T-helper 2 cell treated with Interferon-gamma antibody and Interleukin-4, amounts not matched to agents 5 μg/mL and 100 μg/mL, for 36 hours (primary cell): ENCODE data around the gene MBP.

Source experiments
- DNase-seq: peaks from one replicate; pipeline ENCODE4 v3.0.0; 2021; ENCODE audit warnings: low spot score
- H3K27ac Mint-ChIP-seq: one replicate; pipeline ENCODE4 v1.8.0; 2021; ENCODE audit warnings: mild to moderate bottlenecking, mixed read lengths
- H3K27me3 Mint-ChIP-seq: one replicate; pipeline ENCODE4 v1.8.0; 2021; ENCODE audit warnings: low read depth, mixed read lengths
- H3K36me3 Mint-ChIP-seq: one replicate; pipeline ENCODE4 v1.8.0; 2021; ENCODE audit warnings: low read depth, mixed read lengths
- H3K4me1 Mint-ChIP-seq: one replicate; pipeline ENCODE4 v1.8.0; 2021; ENCODE audit warnings: low read depth, mixed read lengths
- H3K4me3 Mint-ChIP-seq: one replicate; pipeline ENCODE4 v1.8.0; 2022; ENCODE audit warnings: mild to moderate bottlenecking, moderate library complexity, mixed read lengths
- H3K9me3 Mint-ChIP-seq: one replicate; pipeline ENCODE4 v1.8.0; 2021; ENCODE audit warnings: mixed read lengths

The MBP gene

DNA sequence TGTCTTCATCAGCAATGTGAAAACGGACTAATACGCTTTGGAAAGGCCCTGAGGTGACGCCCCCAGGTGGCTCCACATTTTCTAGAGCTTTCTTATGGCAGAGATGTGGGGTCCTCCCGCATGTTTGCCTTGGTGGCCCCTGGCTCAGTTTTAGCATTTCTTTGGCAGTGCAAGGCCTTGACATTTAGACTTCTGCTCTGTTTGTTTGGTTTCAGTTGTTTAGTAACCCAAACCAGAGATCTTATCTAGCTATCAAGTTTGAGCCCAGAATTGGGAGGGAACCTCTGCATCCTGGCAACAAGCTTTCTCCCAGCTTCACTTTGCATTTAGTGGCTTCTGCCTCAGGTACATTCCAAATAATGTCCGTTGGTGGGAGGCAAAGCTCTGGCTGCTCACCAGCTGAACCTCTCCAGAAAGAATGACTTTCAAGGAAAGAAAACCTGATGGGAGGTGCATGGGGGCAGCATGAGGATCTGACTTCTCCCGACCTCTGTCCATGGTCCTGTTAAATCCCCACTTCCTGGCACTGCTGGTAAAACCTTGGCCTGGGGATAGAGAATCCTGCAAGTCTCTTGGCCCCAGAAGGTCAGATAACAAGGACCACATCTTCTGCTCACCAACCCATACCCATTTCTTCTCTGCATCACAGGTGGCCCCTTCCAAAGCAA is 12.0 kb upstream of the MBP start:
- peak overlapping the region; percentile 50 for H3K27ac Mint-ChIP-seq
- no peak for DNase-seq
- peaks cover 50% of the 10 kb centered on the region for H3K4me1 Mint-ChIP-seq

DNA sequence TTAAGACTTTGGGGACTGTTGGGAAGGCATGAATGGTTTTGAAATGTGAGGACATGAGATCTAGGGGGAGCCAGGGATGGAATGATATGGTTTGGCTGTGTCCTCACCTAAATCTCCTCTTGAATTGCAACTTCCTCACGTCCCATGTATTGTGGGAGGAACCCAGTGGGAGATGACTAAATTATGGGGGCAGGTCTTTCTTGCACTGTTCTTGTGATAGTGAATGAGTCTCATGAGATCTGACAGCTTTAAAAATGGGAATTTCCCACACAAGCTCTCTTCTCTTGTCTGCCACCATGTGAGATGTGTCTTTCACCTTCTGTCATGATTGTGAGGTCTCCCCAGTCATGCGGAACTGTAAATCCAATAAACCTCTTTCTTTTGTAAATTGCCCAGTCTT is 11.5 kb upstream of the MBP start:
- H3K4me1 Mint-ChIP-seq: peaks cover 50% of the 10 kb centered on the region
- H3K4me3 Mint-ChIP-seq: peak overlapping the region; percentile 18
- H3K36me3 Mint-ChIP-seq: peaks cover 29% of the 10 kb centered on the region
- H3K9me3 Mint-ChIP-seq: peaks cover 36% of the 10 kb centered on the region
- peak overlapping the region; percentile 50 for H3K27ac Mint-ChIP-seq
- H3K27me3 Mint-ChIP-seq: no peaks in the 10 kb centered on the region
- DNase-seq: no peak

More for the DNA sequence above, 12.0 kb upstream of the MBP start:
- no peaks in the 10 kb centered on the region for H3K27me3 Mint-ChIP-seq
- H3K9me3 Mint-ChIP-seq: peaks cover 36% of the 10 kb centered on the region
- peaks cover 29% of the 10 kb centered on the region for H3K36me3 Mint-ChIP-seq
- peak overlapping the region; percentile 18 for H3K4me3 Mint-ChIP-seq

DNA sequence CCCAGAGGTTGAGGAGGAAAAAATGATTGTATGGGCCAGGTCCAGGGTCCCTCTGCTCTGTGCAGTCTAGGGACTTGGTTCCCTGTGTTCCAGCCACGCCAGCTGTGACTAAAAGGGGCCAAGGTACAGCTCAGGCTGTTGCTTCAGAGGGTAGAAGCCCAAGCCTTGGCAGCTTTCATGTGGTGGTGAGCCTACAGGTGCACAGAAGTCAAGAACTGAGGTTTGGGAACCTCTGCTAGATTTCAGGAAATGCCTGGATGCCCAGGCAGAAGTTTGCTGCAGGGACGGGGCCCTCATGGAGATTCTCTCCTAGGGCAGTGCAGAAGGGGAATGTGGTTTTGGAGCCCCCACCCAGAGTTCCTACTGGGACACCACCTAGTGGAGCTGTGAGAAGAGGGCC is 10.6 kb upstream of the MBP start:
- Mint-ChIP-seq H3K36me3 (peaks cover 29% of the 10 kb centered on the region), H3K4me3 (no peak overlapping the region), H3K27me3 (no peaks in the 10 kb centered on the region), H3K4me1 (peaks cover 51% of the 10 kb centered on the region), H3K9me3 (peaks cover 36% of the 10 kb centered on the region), H3K27ac (no peak overlapping the region)
- no peak for DNase-seq

DNA sequence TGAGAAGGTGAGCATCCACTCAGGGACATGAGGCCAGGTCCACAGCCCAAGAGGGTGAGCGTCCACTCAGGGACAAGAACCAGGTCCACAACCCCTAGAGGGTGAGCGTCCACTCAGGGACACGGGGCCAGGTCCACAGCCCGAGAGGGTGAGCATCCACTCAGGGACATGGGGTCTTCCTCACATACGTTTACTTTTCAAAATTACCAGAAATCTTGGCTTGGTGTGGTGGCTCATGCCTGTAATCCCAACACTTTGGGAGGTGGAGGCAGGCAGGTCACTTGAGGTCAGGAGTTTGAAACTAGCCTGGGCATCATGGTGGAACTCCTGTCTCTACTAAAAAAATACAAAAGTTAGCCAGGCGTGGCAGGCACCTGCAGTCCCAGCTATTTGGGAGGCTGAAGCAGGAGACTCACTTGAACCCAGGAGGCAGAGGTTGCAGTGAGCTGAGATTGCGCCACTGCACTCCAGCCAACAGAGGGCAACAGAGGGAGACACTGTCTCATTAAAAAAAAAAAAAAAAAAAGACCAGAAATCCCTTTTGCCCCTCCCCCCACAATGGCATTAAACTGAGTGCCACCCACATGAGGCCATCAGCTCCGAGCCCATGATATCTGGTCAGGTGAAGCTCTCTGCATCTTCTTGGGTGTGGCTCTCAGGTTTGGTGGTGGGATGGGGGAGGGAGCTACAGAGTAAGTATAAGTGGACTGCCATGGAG is 9.0 kb upstream of the MBP start:
- peaks cover 29% of the 10 kb centered on the region for H3K36me3 Mint-ChIP-seq
- peak overlapping the region; percentile 68 for H3K27ac Mint-ChIP-seq
- peaks cover 36% of the 10 kb centered on the region for H3K9me3 Mint-ChIP-seq
- peaks cover 44% of the 10 kb centered on the region for H3K4me1 Mint-ChIP-seq
- DNase-seq: no peak
- H3K4me3 Mint-ChIP-seq: no peak overlapping the region
- H3K27me3 Mint-ChIP-seq: no peaks in the 10 kb centered on the region

DNA sequence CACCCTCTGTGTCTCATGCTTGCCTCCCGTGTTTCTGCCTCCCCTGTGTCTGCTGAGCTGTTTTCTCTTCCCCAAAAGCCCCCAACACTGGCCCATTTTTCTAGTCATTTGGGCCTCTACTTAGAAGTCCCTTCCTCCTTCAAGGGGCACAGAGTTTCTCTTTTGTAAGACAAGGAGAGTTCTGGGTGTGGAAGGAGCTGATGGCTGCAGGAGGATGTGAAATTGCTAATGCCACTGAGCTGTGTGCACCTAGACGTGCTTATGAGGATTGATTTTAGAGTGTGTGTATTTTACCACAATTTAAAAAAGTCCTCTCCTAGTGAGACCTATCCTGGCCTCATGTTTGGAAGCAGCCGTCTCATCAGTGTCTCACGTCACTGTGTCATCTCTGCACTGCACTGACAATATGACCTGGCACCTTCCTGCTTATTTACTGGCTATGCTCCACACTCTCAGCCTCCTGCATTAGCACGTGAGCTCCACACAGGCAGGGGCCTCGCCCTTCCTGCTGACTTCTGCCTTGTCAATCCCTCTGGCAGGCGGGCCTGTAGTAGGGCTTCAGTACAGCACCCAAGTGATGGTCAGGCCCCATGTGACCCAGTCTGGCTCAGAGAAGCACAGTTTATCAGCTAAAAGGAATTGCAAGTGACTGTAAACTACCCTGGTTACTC is 8.0 kb upstream of the MBP start:
- Mint-ChIP-seq H3K27ac (peak overlapping the region; percentile 68), H3K27me3 (no peaks in the 10 kb centered on the region), H3K36me3 (peaks cover 29% of the 10 kb centered on the region), H3K4me3 (no peak overlapping the region), H3K4me1 (peaks cover 41% of the 10 kb centered on the region), H3K9me3 (peaks cover 36% of the 10 kb centered on the region)
- no peak for DNase-seq

DNA sequence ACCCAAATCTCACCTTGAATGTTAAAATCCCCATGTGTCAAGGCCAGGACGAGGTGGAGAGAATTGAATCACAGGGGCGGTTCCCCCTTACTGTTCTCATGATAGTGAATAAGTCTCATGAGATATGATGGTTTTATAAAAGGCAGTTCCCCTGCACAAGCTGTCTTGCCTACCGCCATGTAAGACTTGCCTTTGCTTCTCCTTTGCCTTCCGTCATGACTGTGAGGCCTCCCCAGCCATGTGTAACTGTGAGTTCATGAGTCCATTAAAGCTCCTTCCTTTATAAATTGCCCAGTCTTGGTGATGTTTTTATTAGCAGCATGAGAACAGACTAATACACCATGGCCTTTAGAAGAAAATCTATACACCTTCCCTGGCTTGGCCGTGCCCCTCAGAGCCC is 7.4 kb upstream of the MBP start:
- no peaks in the 10 kb centered on the region for H3K27me3 Mint-ChIP-seq
- H3K27ac Mint-ChIP-seq: peak overlapping the region; percentile 68
- H3K4me1 Mint-ChIP-seq: peaks cover 44% of the 10 kb centered on the region
- no peak overlapping the region for H3K4me3 Mint-ChIP-seq
- DNase-seq: no peak
- H3K36me3 Mint-ChIP-seq: peaks cover 29% of the 10 kb centered on the region
- peaks cover 35% of the 10 kb centered on the region for H3K9me3 Mint-ChIP-seq

DNA sequence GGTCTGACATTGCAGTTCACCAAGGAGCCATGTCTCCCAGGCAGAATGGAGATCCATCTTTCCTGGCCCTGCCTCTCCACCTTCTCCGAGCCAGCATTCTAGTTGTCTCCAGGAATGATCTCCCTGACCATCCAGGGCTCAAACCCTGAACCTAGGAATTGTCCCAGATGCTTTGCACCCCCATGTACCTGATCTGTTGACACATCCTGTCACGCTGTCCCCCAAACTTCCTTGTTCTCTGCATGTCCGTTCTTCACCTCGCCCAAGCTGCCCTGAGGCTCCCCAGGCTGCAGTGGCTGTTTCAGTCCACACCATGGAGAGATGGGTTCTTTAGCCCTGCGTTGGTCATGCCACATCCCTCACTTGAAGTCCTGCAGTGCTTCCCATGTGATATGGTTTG is 7.0 kb upstream of the MBP start:
- DNase-seq: no peak
- H3K27me3 Mint-ChIP-seq: no peaks in the 10 kb centered on the region
- peak overlapping the region; percentile 42 for H3K27ac Mint-ChIP-seq
- H3K4me1 Mint-ChIP-seq: peaks cover 42% of the 10 kb centered on the region
- peaks cover 26% of the 10 kb centered on the region for H3K36me3 Mint-ChIP-seq
- H3K4me3 Mint-ChIP-seq: no peak overlapping the region
- H3K9me3 Mint-ChIP-seq: peaks cover 30% of the 10 kb centered on the region

DNA sequence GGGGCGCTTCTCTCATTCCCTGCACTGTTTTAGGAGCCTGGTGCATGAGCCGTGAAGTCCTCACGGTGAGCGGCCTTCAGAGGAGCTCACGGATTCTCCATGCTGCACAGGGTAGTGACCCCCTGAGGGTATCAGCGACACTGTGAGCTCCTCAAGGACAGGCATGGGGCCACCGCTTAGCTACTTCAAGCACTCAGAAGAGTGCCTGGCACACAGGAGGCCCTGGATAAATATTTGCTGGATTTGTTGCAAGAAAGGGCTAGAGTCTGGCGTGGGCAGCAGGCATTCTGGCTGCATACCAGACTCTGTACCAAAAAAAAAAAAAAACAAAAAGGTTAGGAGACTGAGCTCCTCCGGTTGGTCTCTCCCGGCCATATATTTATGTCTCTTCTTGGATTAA is 5.7 kb upstream of the MBP start:
- H3K9me3 Mint-ChIP-seq: peaks cover 20% of the 10 kb centered on the region

DNA sequence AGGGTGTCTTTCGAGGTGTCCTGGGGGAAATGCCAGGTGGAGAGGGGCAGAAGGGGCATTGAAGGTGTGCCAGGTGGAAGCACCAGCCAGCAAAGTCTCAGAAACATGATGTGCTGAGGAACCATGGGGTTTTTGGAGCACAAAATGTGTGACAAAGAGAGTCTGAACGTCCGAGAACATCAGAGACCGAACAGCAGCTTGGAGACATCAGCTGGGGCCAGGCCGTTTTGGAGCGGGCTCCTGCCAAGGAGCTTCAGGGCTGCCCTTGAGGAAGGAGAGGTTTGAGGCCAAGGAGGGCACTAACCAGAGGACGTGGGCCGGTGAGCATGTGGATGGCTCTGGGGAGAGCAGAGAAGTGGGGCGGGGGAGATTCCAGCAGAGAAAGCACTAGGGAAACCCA is 5.3 kb upstream of the MBP start:
- H3K4me3 Mint-ChIP-seq: no peak overlapping the region
- H3K9me3 Mint-ChIP-seq: peaks cover 17% of the 10 kb centered on the region
- peaks cover 18% of the 10 kb centered on the region for H3K36me3 Mint-ChIP-seq
- peaks cover 47% of the 10 kb centered on the region for H3K4me1 Mint-ChIP-seq
- H3K27me3 Mint-ChIP-seq: no peaks in the 10 kb centered on the region
- DNase-seq: no peak
- H3K27ac Mint-ChIP-seq: no peak overlapping the region

More for the DNA sequence above, 5.7 kb upstream of the MBP start:
- Mint-ChIP-seq H3K4me3 (no peak overlapping the region), H3K27me3 (no peaks in the 10 kb centered on the region), H3K4me1 (peaks cover 47% of the 10 kb centered on the region), H3K36me3 (peaks cover 18% of the 10 kb centered on the region), H3K27ac (no peak overlapping the region)
- DNase-seq: no peak

DNA sequence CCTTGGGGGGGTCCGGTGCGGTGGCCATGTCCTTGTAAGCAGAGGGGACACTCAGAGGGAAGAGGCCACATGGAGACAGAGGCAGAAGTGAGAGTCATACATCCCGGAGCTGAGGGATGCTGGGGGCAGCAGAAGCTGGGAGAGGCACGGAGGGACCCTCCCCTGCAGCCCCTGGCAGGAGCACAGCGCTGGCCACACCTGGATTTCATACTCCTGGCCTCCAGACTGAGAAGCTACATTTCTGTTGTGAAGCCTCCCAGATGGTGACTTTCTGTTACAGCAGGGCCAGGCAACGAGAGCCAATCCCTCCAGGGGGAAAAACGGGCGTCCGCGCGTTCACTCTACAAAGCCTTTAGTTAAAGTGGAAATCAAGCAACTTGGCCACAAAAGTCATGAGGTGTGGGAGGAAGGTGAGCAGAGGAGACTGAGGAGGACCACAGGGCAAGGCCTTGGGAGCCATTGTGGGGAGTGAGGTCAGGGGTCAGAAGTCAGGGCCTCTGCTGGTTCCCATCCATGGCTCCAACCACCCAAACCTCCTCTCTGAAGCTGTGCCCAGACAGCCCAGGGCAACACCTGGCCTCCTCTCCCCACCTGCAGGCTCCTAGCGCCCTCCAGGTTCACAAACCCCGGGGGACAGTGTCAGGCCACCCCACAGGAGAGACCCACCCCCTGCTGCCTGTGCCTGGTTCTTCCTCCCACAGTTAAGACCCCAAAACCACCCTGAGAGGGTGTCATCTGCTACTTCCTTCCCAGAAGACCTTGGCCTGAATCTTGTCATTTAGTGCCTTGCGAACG is 4.5 kb upstream of the MBP start:
- peaks cover 44% of the 10 kb centered on the region for H3K4me1 Mint-ChIP-seq
- H3K4me3 Mint-ChIP-seq: no peak overlapping the region
- H3K9me3 Mint-ChIP-seq: peaks cover 9% of the 10 kb centered on the region
- H3K27me3 Mint-ChIP-seq: no peaks in the 10 kb centered on the region
- DNase-seq: no peak
- H3K36me3 Mint-ChIP-seq: peaks cover 11% of the 10 kb centered on the region
- no peak overlapping the region for H3K27ac Mint-ChIP-seq

DNA sequence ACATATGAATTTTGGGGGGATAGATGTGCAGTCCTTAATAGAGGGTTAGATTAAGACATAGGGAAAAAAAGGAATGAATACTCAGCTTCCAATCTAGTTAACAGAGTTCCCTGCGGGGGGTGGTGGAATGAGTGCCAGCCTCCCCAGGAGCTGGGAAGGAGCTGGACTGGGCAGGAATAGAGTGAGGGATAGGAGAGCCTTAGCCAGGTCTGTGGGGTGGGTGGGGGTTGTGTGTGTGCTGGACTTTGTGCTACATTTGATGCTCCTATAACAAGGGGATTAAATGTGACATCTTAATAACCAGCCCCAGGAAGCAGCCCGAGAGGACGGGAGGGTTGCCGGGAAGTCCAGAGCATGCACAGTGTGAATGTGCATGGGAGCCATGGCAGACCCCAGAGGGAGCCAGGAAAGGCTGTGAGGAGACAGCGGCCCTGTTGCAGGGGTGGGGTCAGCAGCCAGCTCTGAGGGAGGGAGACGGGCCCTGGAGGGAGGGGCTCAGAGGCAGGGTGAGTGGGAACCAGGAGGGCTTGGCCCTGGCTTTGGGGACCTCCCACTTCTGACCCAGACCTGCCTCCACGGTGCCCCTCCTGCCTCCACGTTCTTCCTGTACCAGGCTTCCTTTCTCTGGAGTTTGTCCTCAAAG is 3.6 kb upstream of the MBP start:
- H3K27me3 Mint-ChIP-seq: no peaks in the 10 kb centered on the region
- H3K4me3 Mint-ChIP-seq: no peak overlapping the region
- DNase-seq: no peak
- peaks cover 3% of the 10 kb centered on the region for H3K9me3 Mint-ChIP-seq
- no peak overlapping the region for H3K27ac Mint-ChIP-seq
- H3K36me3 Mint-ChIP-seq: peaks cover 5% of the 10 kb centered on the region
- peaks cover 42% of the 10 kb centered on the region for H3K4me1 Mint-ChIP-seq

DNA sequence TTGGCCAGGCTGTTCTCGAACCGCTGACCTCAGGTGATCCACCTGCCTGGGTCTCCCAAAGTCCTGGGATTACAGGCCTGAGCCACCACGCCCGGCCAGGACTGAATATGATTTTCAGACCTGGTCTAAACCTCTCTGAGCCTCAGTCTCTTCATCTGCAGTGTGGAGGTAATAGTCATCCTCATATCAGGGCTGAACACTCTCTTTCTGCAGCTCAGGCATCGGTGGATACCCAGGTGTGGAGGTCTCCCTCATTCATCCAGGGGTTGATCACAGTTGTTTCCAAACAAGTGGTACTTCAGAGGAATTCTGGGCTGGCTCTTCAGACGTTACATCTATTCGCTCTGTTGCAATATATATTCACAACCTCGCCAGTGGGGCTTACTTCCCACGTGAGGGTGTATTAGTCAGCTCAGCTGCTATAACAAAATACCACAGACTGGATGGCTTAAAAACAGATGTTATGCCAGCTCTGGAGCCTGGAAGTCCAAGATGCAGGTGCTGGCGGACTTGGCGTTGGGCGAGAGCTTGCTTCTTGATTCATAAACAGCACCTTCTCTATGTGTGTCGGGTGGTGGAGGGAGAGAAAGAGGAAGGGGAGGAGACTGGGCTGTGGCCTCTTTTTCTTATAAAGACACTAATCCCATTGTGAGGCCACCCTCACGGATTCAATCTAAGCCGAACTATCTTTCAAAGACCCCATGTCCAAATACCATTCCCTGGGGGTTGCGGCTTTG is 2.9 kb upstream of the MBP start:
- Mint-ChIP-seq H3K27me3 (no peaks in the 10 kb centered on the region), H3K27ac (peak overlapping the region; percentile 96)

DNA sequence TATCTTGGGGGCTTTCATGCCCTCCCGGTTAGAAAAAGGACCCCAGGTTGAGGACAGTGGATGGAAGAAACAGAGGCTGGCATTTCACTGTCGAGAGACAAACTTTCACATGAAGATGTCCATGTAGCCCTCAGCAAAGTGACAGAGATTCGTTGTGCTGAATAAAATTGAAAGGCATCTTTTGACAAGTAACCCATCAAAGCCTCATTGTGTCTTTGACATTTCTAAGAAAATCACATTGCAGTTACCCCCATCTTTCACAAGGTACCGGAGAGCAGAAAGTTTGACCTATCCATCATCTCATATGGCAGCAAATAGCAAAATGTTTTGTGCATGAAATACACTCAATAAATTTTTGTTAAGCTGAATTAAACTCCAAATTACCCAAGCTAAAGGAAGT is 2.0 kb upstream of the MBP start:
- Mint-ChIP-seq H3K27ac (peak overlapping the region; percentile 96), H3K4me3 (peak overlapping the region; percentile 86), H3K9me3 (no peaks in the 10 kb centered on the region), H3K4me1 (peaks cover 34% of the 10 kb centered on the region), H3K27me3 (no peaks in the 10 kb centered on the region), H3K36me3 (peaks cover 14% of the 10 kb centered on the region)
- no peak for DNase-seq

More for the DNA sequence above, 2.9 kb upstream of the MBP start:
- no peaks in the 10 kb centered on the region for H3K9me3 Mint-ChIP-seq
- H3K36me3 Mint-ChIP-seq: peaks cover 8% of the 10 kb centered on the region
- H3K4me3 Mint-ChIP-seq: no peak overlapping the region
- H3K4me1 Mint-ChIP-seq: peaks cover 36% of the 10 kb centered on the region
- DNase-seq: no peak
